Natural killer cell (primary cell): ENCODE results near the gene CERT1. TPM values are rescaled to one million over a fixed set of nuclear protein-coding genes. Genes with fewer than 3 reads are reported as not detected.

ENCODE experiments used
- ATAC-seq, 3 donors: fragments of 150-1000 bp in 2 of 3; fragments of 200-7000 bp in 1 of 3; cut with Tn5 transposase; 1 replicate in 1 of 3; 2 replicates in 2 of 3; pipeline ENCODE4 v1.10.0; 2021; ENCODE audit warnings: mild to moderate bottlenecking in 2 of 3, moderate library complexity in 2 of 3
- DNase-seq, 2 donors: peaks; one replicate each; pipeline versions ENCODE4 v3.0.0 to v3.0.0-alpha.2; 2013 to 2021; ENCODE audit warnings: mixed read lengths in 1 of 2
- H3K27ac ChIP-seq: one replicate; pipeline ENCODE4 v1.5.1; 2013; ENCODE audit warnings: mild to moderate bottlenecking, low read length
- H3K27me3 ChIP-seq: one replicate; pipeline ENCODE4 v1.6.1; 2013; ENCODE audit warnings: low read length; ENCODE audit not compliant: control insufficient read depth, insufficient read depth
- H3K36me3 ChIP-seq: one replicate; pipeline ENCODE4 v1.6.1; 2013; ENCODE audit warnings: low read length; ENCODE audit not compliant: control insufficient read depth, insufficient read depth
- H3K4me1 ChIP-seq: one replicate; pipeline ENCODE4 v1.6.1; 2013; ENCODE audit warnings: low read length; ENCODE audit not compliant: control insufficient read depth, insufficient read depth
- H3K4me3 ChIP-seq: one replicate; pipeline ENCODE4 v1.5.1; 2013; ENCODE audit warnings: low read length
- H3K9me3 ChIP-seq: one replicate; pipeline ENCODE4 v1.6.1; 2013; ENCODE audit warnings: low read length; ENCODE audit not compliant: control insufficient read depth, insufficient read depth
- H3K27ac Mint-ChIP-seq, 2 donors: one replicate each; pipeline ENCODE4 v1.8.0; 2022; ENCODE audit warnings: mild to moderate bottlenecking in 2 of 2, mixed read lengths in 2 of 2, moderate library complexity in 1 of 2
- H3K27me3 Mint-ChIP-seq, 2 donors: one replicate each; pipeline ENCODE4 v1.8.0; 2022; ENCODE audit warnings: low read depth in 2 of 2, mixed read lengths in 2 of 2
- H3K36me3 Mint-ChIP-seq: one replicate; pipeline ENCODE4 v1.8.0; 2022; ENCODE audit warnings: mixed read lengths
- H3K4me1 Mint-ChIP-seq, 2 donors: one replicate each; pipeline ENCODE4 v1.8.0; 2022; ENCODE audit warnings: mixed read lengths in 2 of 2
- H3K4me3 Mint-ChIP-seq: one replicate; pipeline ENCODE4 v1.8.0; 2022; ENCODE audit warnings: mild to moderate bottlenecking, moderate library complexity, mixed read lengths
- H3K9me3 Mint-ChIP-seq, 2 donors: one replicate each; pipeline ENCODE4 v1.8.0; 2022; ENCODE audit warnings: mixed read lengths in 2 of 2
- CTCF ChIP-seq: fragments of 200-600 bp; IDR thresholded peaks from one replicate; pipeline ENCODE4 v1.8.0; 2022; ENCODE audit warnings: antibody characterized with exemption
- WGBS: methylation state at CpG from one replicate; pipeline ENCODE4 v1.1.7; 2013; ENCODE audit warnings: missing lambda C conversion rate; ENCODE audit not compliant: insufficient coverage; 5-methylcytosine and 5-hydroxymethylcytosine counted together
- intact Hi-C: fragments of 100-400 bp; cut with micrococcal nuclease; formaldehyde crosslinking; loops from one replicate; pipeline ENCODE4 v1.14.2; 2022
- total RNA-seq, 4 donors: library from RNA; stranded (reverse); fragments of 120-200 nt in 1 of 4; gene quantifications; one replicate each; pipeline versions ENCODE4 v1.2.3 to v1.2.4, GENCODE V29; 2013 to 2022

CERT1 gene
- total RNA-seq, 3 donors from 2014 or later (not counting 1 experiment from before 2014, with no cell fraction given): 50.1 to 51.4 (median 50.2) TPM

- Mint-ChIP-seq H3K27me3 (no peaks in the 10 kb centered on the region), H3K4me1 (no peaks in the 10 kb centered on the region), H3K9me3 (no peaks in the 10 kb centered on the region), H3K4me3 (no peak overlapping the region), H3K36me3 (no peaks in the 10 kb centered on the region), H3K27ac (no peak overlapping the region)
- Histone ChIP-seq H3K4me1 (no peaks in the 10 kb centered on the region), H3K36me3 (peaks cover 71% of the 10 kb centered on the region), H3K9me3 (no peaks in the 10 kb centered on the region), H3K4me3 (no peak overlapping the region), H3K27ac (no peak overlapping the region), H3K27me3 (no peaks in the 10 kb centered on the region)
- TF ChIP-seq CTCF: no peak
- intact Hi-C loops: no loop called here
- 0% methylated on average over 1 of the region's 1 CpG for WGBS
- DNase-seq (no peak), ATAC-seq (no peak)
These were observed 127.2 kb downstream of the CERT1 start for GRCh38 chr5:75384218-75384617.

- no peaks in the 10 kb centered on the region for H3K36me3 Mint-ChIP-seq
- TF ChIP-seq CTCF: no peak
- H3K4me1 Mint-ChIP-seq: no peaks in the 10 kb centered on the region
- H3K27ac ChIP-seq: no peak overlapping the region
- no peaks in the 10 kb centered on the region for H3K9me3 Mint-ChIP-seq
- no peaks in the 10 kb centered on the region for H3K27me3 Mint-ChIP-seq
- 58% methylated on average over 4 of the region's 4 CpGs for whole genome bisulfite sequencing
- H3K27me3 ChIP-seq: no peaks in the 10 kb centered on the region
- H3K27ac Mint-ChIP-seq: no peak overlapping the region
- H3K4me3 ChIP-seq: no peak overlapping the region
- H3K4me3 Mint-ChIP-seq: no peak overlapping the region
- intact Hi-C loops: no loop called here
- no peaks in the 10 kb centered on the region for H3K4me1 ChIP-seq
- peaks cover 76% of the 10 kb centered on the region for H3K36me3 ChIP-seq
- no peak for ATAC-seq
- DNase-seq: no peak
- no peaks in the 10 kb centered on the region for H3K9me3 ChIP-seq
These were observed 130.0 kb downstream of the CERT1 start for GRCh38 chr5:75381456-75381855.

- WGBS: no CpG with 5 or more reads among the region's 1 CpG
- H3K9me3 Mint-ChIP-seq: no peaks in the 10 kb centered on the region
- H3K27me3 ChIP-seq: no peaks in the 10 kb centered on the region
- no peaks in the 10 kb centered on the region for H3K4me1 Mint-ChIP-seq
- H3K4me1 ChIP-seq: no peaks in the 10 kb centered on the region
- no peaks in the 10 kb centered on the region for H3K27me3 Mint-ChIP-seq
- intact Hi-C loops: no loop called here
- no peaks in the 10 kb centered on the region for H3K36me3 Mint-ChIP-seq
- no peaks in the 10 kb centered on the region for H3K9me3 ChIP-seq
- peaks cover 75% of the 10 kb centered on the region for H3K36me3 ChIP-seq
- no peak for ATAC-seq
- no peak for DNase-seq
- no peak overlapping the region for H3K27ac ChIP-seq
- no peak for TF ChIP-seq CTCF
- H3K4me3 Mint-ChIP-seq: no peak overlapping the region
- no peak overlapping the region for H3K27ac Mint-ChIP-seq
- H3K4me3 ChIP-seq: no peak overlapping the region
These were observed 131.3 kb downstream of the CERT1 start for GRCh38 chr5:75380099-75380498.

GRCh38 chr5:75375414-75375813 is 136.0 kb downstream of the CERT1 start:
- H3K36me3 ChIP-seq: peaks cover 41% of the 10 kb centered on the region
- H3K4me3 ChIP-seq: no peak overlapping the region
- ATAC-seq (no peak), DNase-seq (no peak)
- Mint-ChIP-seq H3K27me3 (no peaks in the 10 kb centered on the region), H3K4me1 (no peaks in the 10 kb centered on the region), H3K27ac (no peak overlapping the region), H3K36me3 (no peaks in the 10 kb centered on the region), H3K9me3 (no peaks in the 10 kb centered on the region), H3K4me3 (no peak overlapping the region)
- intact Hi-C loops: no loop called here
- H3K27me3 ChIP-seq: no peaks in the 10 kb centered on the region
- WGBS: 100% methylated on average over 1 of the region's 4 CpGs
- no peak overlapping the region for H3K27ac ChIP-seq
- no peak for TF ChIP-seq CTCF
- H3K9me3 ChIP-seq: no peaks in the 10 kb centered on the region
- H3K4me1 ChIP-seq: no peaks in the 10 kb centered on the region
